Gastrocnemius medialis (tissue), 4 donors: ENCODE measurements around the gene COQ8A.

ENCODE experiments used
- CTCF ChIP-seq, 5 experiments: fragments of 450-650 bp in 3 of 5; fragments of 200-600 bp in 2 of 5; sonication (generic) in 2 of 5; IDR thresholded peaks in 4 of 5; conservative IDR thresholded peaks in 1 of 5; 1 replicate in 4 of 5; 2 replicates in 1 of 5; pipeline ENCODE4 v1.5.1; 2016 to 2019; ENCODE audit warnings: antibody characterized with exemption in 5 of 5, mild to moderate bottlenecking in 3 of 5, moderate library complexity in 3 of 5
- POLR2A ChIP-seq, 2 donors: fragments of 450-650 bp; IDR thresholded peaks; one replicate each; pipeline ENCODE4 v1.6.1; 2017; ENCODE audit warnings: antibody characterized with exemption in 2 of 2, mild to moderate bottlenecking in 2 of 2, moderate library complexity in 2 of 2

- TF ChIP-seq CTCF (IDR thresholded peaks at IDR 0.05 in 4 of 5, conservative IDR thresholded peaks at IDR 0.05 in 1 of 5) (peak in 1 of 5 experiments; percentile 21), POLR2A (IDR thresholded peaks at IDR 0.05) (no peak)
These were observed 12.0 kb downstream of the COQ8A start for GRCh38 chr1:226952118-226952441.
